GM18502 (cell line): ENCODE results near the gene SULT6B1.

Source experiments
- ATAC-seq: cut with Tn5 transposase; IDR thresholded peaks from one replicate; pipeline ENCODE4 v1.9.1; 2021; ENCODE audit warnings: mild to moderate bottlenecking; ENCODE audit not compliant: unreplicated experiment, poor library complexity

Gene SULT6B1

DNA sequence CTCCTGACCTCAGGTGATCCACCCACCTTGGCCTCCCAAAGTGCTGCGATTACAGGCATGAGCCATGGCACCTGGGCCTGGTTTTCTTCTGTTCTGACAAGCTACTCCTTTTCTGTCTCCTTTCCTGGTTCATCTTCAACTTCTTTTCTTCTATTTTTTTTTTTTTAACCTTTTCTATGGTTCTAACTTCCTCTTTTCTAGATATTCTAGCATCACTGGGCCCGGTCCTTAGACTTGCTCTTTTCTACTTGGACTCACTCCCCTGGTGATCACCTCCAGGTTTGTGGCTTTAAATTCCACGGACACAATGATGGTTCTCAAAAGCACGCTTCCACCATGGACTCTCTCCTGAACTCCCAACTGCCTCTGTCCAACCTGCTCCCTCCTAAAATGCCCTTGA is 33.7 kb downstream of the SULT6B1 start:
- no peak for ATAC-seq

- ATAC-seq: no peak
These were observed 35.2 kb downstream of the SULT6B1 start for GRCh38 chr2:37153224-37153623.

- ATAC-seq: no peak
These were observed 38.7 kb downstream of the SULT6B1 start for GRCh38 chr2:37149626-37150322.

DNA sequence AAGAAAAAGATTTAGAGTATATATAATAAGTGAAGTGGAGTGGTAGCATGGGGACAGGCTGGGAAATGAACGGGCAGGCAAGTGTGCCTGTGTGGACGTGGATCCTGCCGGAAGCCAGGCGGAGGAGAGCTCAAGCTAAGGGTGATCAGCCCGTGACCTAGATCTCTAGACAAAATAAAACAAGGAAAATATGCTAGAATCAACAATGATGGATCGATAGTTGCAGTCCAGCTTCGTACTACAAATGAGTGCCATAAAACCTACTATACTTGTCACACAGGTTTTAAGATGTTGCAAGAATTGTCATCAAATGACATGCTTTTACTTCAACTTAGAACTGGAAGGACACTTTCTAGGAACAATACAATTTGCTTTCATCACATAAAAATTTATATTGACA is 40.1 kb downstream of the SULT6B1 start:
- no peak for ATAC-seq

DNA sequence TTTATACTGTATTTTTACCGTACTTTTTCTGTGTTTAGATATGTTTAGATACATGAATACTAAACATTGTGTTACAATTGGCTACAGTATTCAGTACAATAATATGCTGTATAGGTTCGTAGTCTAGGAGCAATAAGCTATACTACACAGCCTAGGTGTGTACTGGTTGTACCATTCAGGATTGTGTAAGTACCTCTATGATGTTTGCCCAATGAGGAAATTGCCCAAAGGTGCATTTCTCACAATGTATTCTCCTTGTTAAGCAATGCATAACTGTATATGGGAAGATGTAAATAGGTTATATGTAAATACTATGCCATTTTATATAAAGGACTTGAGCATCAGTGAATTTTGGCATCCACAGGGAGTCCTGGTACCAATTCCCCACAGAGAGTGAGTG is 42.4 kb downstream of the SULT6B1 start:
- ATAC-seq: no peak

- ATAC-seq: no peak
These were observed 44.5 kb downstream of the SULT6B1 start for GRCh38 chr2:37143974-37144373.

DNA sequence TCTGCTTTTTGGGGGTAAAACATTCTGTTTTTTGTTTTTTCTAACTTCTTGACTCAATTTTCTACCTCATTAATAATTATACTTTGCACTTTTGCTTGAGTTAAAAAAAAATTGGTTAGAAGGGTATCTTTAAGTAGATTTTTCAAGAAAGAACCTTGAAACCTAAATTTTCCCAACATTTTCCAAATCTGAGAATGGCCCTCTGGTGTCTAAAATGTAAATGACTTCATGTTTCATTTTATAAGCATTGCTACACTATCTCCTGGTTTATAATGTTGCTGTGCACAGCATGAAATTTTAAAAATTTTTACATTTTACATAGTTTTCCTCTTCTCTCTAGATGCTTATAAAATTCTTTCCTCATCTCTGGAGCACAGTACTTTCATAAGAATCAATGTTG is 45.9 kb downstream of the SULT6B1 start:
- ATAC-seq: no peak

DNA sequence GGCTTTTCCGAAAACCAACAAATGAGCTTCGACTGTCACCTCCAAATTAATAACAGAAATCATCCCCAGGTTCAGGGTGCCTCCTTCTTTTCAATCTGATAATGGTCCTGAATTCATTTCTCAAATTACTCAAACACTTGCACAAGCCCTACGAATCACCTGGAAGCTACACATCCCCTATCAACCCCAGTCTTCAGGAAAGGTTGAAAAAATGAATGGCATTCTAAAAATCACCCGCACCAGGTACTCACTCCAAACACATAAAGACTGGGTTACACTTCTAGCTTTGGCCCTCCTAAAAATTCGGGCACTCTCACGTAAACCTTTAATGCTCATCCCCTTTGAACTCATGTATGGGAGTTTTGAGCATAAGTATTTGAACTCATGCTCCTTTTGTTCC is 55.6 kb downstream of the SULT6B1 start:
- no peak for ATAC-seq

DNA sequence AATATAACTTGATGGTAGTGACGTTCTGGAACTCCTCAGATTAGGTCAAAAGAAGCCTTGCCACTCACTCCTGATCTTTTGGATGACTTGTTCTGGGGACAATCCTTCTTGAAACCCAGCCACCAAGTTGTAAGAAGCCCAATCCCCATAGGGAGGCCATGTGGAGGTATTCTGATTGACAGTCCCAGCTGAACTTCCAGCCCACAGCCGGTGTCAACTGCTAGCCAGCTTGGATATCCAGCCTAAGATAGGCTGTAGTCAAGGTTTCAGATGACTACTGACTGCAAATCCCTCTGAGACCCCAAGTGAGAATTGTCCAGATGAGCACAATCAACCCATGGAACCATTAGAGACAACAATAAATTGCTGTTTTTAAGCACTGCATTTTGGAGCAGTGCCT is 63.1 kb downstream of the SULT6B1 start:
- ATAC-seq: no peak

DNA sequence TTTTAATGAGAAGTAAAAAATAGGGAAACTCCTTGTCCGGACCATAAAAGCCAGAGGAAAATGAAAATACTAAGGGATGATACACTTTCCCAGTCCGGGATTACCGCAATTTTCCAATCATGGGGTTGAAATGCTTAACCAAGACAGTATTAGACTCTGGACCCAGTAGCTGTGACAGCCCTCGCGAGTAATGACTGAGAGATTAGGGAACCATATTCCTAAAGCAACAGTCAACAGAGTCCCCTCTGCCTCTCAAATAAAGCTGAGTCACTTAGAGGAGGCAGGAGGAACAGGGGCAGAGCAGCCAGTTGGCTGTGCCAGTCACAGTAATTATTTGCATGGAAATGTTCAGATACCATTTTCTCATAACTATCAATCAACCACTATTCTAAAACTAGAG is 69.3 kb downstream of the SULT6B1 start:
- no peak for ATAC-seq
